Neural cell (in vitro differentiated cells): ENCODE measurements around the gene IL25. TPM values are rescaled to one million over a fixed set of nuclear protein-coding genes. Genes with fewer than 3 reads are reported as not detected.

Source experiments
- H2AFZ ChIP-seq: fragments of 200-600, 300-800 bp; sonication (generic), shearing (Covaris generic); 2 replicates; pipeline ENCODE4 v1.6.0; 2014; ENCODE audit warnings: low read depth, mild to moderate bottlenecking, antibody characterized with exemption, low read length, moderate library complexity
- H3F3A ChIP-seq: fragments of 200-600 bp; shearing (Covaris generic); 2 replicates; pipeline ENCODE4 v1.6.1; 2016; ENCODE audit warnings: mild to moderate bottlenecking, moderate library complexity, mixed read lengths, antibody characterized with exemption, low read length; ENCODE audit not compliant: insufficient read depth, poor library complexity, severe bottlenecking
- H3K27ac ChIP-seq: fragments of 200-600, 300-800 bp; sonication (generic), shearing (Covaris generic); 2 replicates; pipeline ENCODE4 v1.5.1; 2014; ENCODE audit warnings: mild to moderate bottlenecking, low read length, moderate library complexity
- H3K27me3 ChIP-seq: fragments of 300-800, 200-600 bp; sonication (generic), shearing (Covaris generic); 2 replicates; pipeline ENCODE4 v1.6.0; 2014; ENCODE audit warnings: mild to moderate bottlenecking, low read depth, low read length, moderate library complexity; ENCODE audit not compliant: insufficient read depth
- H3K36me3 ChIP-seq: fragments of 300-800, 200-600 bp; sonication (generic), shearing (Covaris generic); 2 replicates; pipeline ENCODE4 v1.5.1; 2014; ENCODE audit warnings: mild to moderate bottlenecking, antibody characterized with exemption, low read length, moderate library complexity; ENCODE audit not compliant: insufficient read depth
- H3K4me2 ChIP-seq: fragments of 300-800, 200-600 bp; sonication (generic), shearing (Covaris generic); 2 replicates; pipeline ENCODE4 v1.6.0; 2014; ENCODE audit warnings: mild to moderate bottlenecking, low read length
- H3K4me3 ChIP-seq: fragments of 300-800, 200-600 bp; sonication (generic), shearing (Covaris generic); 2 replicates; pipeline ENCODE4 v1.5.1; 2014; ENCODE audit warnings: mild to moderate bottlenecking, low read length, moderate library complexity
- H3K79me2 ChIP-seq: fragments of 200-600 bp; shearing (Covaris generic); replicated peaks from 2 replicates; pipeline ENCODE4 v1.6.0; 2014; ENCODE audit warnings: mild to moderate bottlenecking, low read length, moderate library complexity; ENCODE audit not compliant: insufficient read depth
- H3K9ac ChIP-seq: fragments of 300-800, 200-600 bp; sonication (generic), shearing (Covaris generic); 2 replicates; pipeline ENCODE4 v1.6.1; 2016; ENCODE audit warnings: mild to moderate bottlenecking, low read length, mixed read lengths
- H3K9me2 ChIP-seq: fragments of 200-600 bp; shearing (Covaris generic); 2 replicates; pipeline ENCODE4 v1.6.1; 2016; ENCODE audit warnings: mild to moderate bottlenecking, low read length, mixed read lengths; ENCODE audit not compliant: insufficient read depth
- H3K9me3 ChIP-seq: fragments of 200-600, 300-800 bp; sonication (generic), shearing (Covaris generic); 2 replicates; pipeline ENCODE4 v1.6.1; 2016; ENCODE audit warnings: mild to moderate bottlenecking, mixed run types, low read length, moderate library complexity, mixed read lengths
- H4K20me1 ChIP-seq: fragments of 200-600 bp; shearing (Covaris generic); 2 replicates; pipeline ENCODE4 v1.6.1; 2016; ENCODE audit warnings: mild to moderate bottlenecking, mixed run types; ENCODE audit not compliant: insufficient read depth
- CTCF ChIP-seq: fragments of 450-650 bp; IDR thresholded peaks from 2 replicates; pipeline ENCODE4 v1.5.1; 2014; ENCODE audit warnings: antibody characterized with exemption, mild to moderate bottlenecking, moderate library complexity; ENCODE audit not compliant: poor library complexity, severe bottlenecking
- EZH2 ChIP-seq: fragments of 200-600, 300-800 bp; shearing (Covaris generic), sonication (generic); IDR thresholded peaks from 2 replicates; pipeline ENCODE4 v1.6.1; 2014; ENCODE audit warnings: antibody characterized with exemption, low read length, borderline replicate concordance, mild to moderate bottlenecking; ENCODE audit not compliant: insufficient read depth, poor library complexity, severe bottlenecking
- MXI1 ChIP-seq: fragments of 450-650 bp; conservative IDR thresholded peaks from 2 replicates; pipeline ENCODE4 v1.6.1; 2014; ENCODE audit warnings: antibody characterized with exemption, mild to moderate bottlenecking; ENCODE audit not compliant: poor library complexity, severe bottlenecking
- POLR2AphosphoS5 ChIP-seq: IDR thresholded peaks from 2 replicates; pipeline ENCODE4 v1.6.1; 2012
- RAD21 ChIP-seq: fragments of 450-650 bp; conservative IDR thresholded peaks from 2 replicates; pipeline ENCODE4 v1.6.1; 2014; ENCODE audit warnings: antibody characterized with exemption, mild to moderate bottlenecking, moderate library complexity
- SMC3 ChIP-seq: fragments of 450-650 bp; conservative IDR thresholded peaks from 2 replicates; pipeline ENCODE4 v1.6.1; 2014; ENCODE audit warnings: antibody characterized with exemption, mild to moderate bottlenecking, moderate library complexity; ENCODE audit not compliant: poor library complexity
- TAF1 ChIP-seq: IDR thresholded peaks from 2 replicates; pipeline ENCODE4 v1.6.1; 2012; ENCODE audit warnings: low read depth
- polyA plus RNA-seq: library from polyadenylated mRNA; depleted of rRNA; stranded (reverse); fragments of >200 nt; gene quantifications from 2 replicates; pipeline ENCODE4 v1.2.3, GENCODE V29; 2014
- TF ChIP-seq, protein P1 (sequence below): IDR thresholded peaks from 2 replicates; pipeline ENCODE4 v1.6.1; 2012; ENCODE audit warnings: borderline replicate concordance

The IL25 gene
- polyA plus RNA-seq, 1 donor from 2014 or later, result not detected

DNA sequence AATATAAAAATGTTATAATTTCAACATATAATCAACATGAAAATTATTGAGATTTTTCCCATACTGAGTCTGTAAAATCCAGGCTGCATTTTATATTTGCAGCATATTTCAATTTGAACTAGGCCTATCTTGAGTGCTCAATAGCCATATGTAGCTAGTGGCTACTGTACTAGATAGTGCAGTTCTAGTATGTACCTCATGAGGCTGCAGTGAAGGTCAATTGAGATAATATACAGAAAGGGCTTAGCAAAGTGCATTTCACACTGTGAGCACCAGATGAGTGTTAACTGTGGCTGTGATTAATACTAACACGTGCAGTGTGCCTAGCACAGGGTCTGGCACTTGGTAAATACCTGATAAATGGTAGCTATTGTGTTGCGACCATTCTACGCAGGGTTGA is 14.6 kb upstream of the IL25 start:
- Histone ChIP-seq H3K9ac (no peak overlapping the region), H3F3A (no peaks in the 10 kb centered on the region), H3K27me3 (no peaks in the 10 kb centered on the region), H3K4me3 (no peak overlapping the region), H4K20me1 (no peaks in the 10 kb centered on the region), H2AFZ (no peak overlapping the region), H3K9me3 (no peaks in the 10 kb centered on the region), H3K27ac (no peak overlapping the region), H3K79me2 (peaks cover 6% of the 10 kb centered on the region), H3K4me2 (no peak overlapping the region), H3K36me3 (no peaks in the 10 kb centered on the region), H3K9me2 (no peaks in the 10 kb centered on the region)
- TF ChIP-seq CTCF (peak; percentile 15), POLR2AphosphoS5 (no peak), EZH2 (no peak), TAF1 (no peak), RAD21 (no peak)
- TF ChIP-seq, protein P1, sequence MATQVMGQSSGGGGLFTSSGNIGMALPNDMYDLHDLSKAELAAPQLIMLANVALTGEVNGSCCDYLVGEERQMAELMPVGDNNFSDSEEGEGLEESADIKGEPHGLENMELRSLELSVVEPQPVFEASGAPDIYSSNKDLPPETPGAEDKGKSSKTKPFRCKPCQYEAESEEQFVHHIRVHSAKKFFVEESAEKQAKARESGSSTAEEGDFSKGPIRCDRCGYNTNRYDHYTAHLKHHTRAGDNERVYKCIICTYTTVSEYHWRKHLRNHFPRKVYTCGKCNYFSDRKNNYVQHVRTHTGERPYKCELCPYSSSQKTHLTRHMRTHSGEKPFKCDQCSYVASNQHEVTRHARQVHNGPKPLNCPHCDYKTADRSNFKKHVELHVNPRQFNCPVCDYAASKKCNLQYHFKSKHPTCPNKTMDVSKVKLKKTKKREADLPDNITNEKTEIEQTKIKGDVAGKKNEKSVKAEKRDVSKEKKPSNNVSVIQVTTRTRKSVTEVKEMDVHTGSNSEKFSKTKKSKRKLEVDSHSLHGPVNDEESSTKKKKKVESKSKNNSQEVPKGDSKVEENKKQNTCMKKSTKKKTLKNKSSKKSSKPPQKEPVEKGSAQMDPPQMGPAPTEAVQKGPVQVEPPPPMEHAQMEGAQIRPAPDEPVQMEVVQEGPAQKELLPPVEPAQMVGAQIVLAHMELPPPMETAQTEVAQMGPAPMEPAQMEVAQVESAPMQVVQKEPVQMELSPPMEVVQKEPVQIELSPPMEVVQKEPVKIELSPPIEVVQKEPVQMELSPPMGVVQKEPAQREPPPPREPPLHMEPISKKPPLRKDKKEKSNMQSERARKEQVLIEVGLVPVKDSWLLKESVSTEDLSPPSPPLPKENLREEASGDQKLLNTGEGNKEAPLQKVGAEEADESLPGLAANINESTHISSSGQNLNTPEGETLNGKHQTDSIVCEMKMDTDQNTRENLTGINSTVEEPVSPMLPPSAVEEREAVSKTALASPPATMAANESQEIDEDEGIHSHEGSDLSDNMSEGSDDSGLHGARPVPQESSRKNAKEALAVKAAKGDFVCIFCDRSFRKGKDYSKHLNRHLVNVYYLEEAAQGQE, result no peak

DNA sequence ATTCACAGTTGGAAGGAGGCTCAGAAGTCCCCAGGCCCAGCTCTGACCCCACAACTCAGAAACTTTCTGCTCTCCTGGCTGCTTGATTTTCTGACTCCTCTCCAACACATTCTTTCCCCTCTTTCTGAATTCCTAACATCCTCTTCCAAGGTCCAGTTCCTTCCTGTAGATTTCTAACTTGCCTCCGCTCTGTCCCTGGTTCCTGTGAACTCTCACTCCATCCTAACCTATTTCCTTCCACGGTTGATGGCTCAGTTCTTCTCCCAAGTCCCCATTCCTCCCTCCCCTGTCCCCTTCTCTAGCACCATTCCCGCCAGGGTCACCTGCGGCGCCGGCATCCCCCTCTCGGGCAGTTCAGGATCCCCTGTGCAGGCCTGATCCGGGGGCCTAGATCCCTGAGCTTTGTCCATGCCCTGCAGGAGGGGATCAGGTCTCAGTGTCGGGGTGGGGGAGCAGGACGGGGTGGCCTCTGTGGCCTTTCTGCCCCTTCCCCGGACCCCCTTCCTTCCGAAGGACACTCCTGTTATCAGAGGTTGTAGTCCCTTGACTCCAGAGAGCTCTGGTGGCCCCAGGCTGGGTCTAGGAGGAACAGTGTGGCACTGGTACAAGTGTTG is 13.9 kb upstream of the IL25 start:
- Histone ChIP-seq H2AFZ (no peak overlapping the region), H3K4me3 (no peak overlapping the region), H3K36me3 (no peaks in the 10 kb centered on the region), H3K4me2 (no peak overlapping the region), H3K9me2 (no peaks in the 10 kb centered on the region), H3K9ac (no peak overlapping the region), H4K20me1 (no peaks in the 10 kb centered on the region), H3K9me3 (no peaks in the 10 kb centered on the region), H3K27me3 (no peaks in the 10 kb centered on the region), H3K79me2 (peaks cover 11% of the 10 kb centered on the region), H3K27ac (no peak overlapping the region), H3F3A (no peaks in the 10 kb centered on the region)
- TF ChIP-seq TAF1, result no peak
- no peak for TF ChIP-seq CTCF
- no peak for TF ChIP-seq MXI1
- TF ChIP-seq, protein P1, result no peak
- TF ChIP-seq SMC3, result no peak
- no peak for TF ChIP-seq EZH2
- no peak for TF ChIP-seq POLR2AphosphoS5
